ENCODE measurements around the gene KRTAP10-7.
"Not testable (repeated sequence)": the region's sequence is repeated elsewhere in the genome, so short reads cannot be mapped to it uniquely, and the experiment has no call there.

KRTAP10-7 gene

DNA sequence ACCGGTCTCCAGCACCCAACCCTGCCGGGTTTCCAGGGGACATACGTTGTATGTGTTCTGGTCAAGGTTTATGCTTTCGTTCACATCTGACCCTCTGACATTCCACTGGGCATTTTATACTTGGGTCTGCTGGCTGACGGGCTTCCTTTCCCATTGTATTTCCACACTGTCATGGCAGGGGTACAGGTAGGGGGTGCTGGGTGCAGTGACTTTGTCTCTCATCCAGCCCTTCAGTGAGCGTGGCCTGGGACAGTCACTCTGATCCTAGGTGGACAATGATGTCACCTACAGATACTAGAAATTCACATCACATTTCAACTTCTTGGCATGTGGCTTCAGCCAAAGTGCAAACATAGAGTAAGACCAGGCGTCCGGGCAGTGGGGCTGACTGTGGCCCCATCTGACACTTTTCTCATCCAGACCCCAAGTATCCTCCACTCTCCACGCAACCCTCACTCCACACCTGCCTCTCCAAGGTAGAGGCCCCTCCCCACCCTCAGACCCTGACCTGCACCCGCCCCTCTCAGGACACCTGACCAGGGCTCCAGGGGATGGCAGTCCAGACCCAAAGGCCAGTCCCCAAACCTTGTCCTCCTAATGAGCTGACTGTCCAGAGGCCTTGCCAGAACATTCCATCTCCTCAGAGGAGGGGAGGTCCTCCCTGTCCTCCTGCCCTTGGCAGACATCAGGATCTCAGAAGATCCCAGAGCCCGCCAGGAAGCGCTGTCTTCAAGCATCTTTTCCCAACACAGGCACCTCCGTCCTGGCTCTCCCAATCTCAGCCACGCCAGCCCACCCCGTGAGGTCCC is 36.0 kb downstream of the KRTAP10-7 start:
- DNase-seq (ENCODE audit: low read depth): no peak

DNA sequence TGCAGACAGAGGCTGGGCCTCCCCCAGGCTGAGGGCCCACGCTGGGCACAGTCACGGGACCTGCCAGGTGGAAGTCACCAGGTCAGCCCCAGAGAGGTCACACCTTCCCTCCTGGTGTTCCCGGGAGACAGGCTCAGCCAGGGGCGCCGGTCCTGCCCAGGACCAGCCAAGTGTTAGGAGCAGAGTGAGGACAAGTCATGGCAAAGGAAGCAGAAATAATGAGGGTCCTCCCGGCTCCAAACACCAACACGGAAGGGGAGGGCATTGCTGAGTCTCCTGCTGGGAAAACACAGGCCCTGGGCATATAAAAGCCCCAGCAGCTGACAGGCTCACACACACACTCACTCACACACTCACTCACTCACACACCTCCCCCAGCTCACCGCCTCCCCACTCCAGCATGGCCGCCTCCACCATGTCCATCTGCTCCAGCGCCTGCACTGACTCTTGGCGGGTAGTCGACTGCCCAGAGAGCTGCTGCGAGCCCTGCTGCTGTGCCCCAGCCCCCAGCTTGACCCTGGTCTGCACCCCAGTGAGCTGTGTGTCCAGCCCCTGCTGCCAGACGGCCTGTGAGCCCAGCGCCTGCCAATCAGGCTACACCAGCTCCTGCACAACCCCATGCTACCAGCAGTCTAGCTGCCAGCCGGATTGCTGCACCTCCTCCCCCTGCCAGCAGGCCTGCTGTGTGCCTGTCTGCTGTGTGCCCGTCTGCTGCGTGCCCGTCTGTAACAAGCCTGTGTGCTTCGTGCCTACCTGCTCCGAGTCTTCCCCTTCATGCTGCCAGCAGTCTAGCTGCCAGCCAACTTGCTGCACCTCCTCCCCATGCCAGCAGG is 36.8 kb downstream of the KRTAP10-7 start, which contains the start of gene KRTAP10-10:
Gene KRTAP10-10, plus strand, starts transcription at position 339 of the 833 bp plus-strand sequence. Its CDS starts 62 bp downstream, at position 401.
- DNase-seq (ENCODE audit: low read depth): no peak

DNA sequence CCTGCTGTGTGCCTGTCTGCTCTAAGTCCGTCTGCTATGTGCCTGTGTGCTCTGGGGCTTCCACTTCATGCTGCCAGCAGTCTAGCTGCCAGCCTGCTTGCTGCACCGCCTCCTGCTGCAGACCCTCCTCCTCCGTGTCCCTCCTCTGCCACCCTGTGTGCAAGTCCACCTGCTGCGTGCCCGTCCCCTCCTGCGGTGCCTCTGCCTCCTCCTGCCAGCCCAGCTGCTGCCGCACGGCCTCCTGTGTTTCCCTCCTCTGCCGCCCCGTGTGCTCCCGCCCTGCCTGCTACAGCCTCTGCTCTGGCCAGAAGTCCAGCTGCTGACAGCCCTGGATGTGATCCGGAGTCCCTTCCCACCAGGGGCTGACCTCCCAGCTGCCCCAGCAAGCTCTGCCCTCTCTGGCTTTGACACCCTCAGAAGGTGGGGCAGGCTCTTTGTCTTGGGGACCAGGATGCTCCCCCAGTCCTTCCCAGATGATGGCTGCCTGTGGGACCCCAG is 37.5 kb downstream of the KRTAP10-7 start:
- not testable (repeated sequence) for DNase-seq (ENCODE audit: low read depth)

DNA sequence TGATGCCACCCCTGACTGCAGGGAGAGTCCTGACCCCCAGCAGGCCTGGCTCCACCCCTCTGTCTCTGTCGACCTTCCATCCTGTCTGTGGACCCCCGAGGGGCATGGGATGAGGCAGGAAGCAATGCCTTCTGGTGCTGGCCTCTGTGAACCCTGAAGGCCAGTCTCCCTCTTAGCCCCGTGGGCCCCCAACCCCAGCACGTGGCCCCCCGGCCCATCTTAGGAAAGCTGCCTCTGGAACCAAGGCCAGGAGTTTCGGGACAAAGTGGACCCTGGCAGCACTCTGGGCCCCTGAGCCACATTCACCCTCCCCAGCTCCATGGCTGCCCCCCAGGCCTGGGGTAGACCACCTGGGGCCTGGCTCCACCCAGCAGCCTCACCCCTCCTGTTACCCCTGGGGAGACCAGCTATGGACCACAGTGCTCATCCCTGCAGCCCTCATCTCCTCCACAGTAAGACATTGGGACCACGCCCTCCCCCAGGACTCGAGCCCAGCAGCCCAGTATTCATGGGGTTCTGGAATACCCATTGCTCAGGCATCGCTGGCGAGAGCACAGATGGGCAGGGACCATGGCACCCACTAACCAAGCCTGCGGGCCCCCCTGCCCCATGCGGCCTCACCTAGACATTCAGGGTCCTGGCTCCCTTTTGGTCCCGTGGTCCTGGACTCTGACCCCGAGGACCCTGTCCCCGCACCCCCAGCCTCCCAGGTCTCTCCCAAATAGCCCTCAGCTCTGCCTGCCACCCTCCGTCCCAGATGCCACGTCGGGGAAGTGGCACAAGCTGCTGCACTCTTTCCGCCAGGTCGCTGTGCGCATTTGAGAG is 38.3 kb downstream of the KRTAP10-7 start:
- not testable (repeated sequence) for DNase-seq (ENCODE audit: low read depth)

DNA sequence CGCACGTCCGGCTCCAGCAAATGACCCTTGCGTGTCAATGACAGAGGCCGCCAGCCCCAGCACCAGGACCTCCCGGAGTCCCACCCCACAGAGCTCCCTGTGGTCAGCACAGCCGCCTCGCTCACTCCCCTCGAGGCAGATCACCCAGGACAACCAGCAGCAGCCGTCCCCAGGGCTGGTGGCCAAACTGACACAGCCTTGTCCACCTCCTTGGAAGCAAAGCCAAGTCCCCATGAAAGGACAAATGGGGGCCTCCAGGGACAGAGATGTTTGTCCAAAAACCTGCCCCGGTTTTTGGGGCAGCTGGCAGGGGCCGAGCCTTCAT is 38.9 kb downstream of the KRTAP10-7 start:
- no peak for DNase-seq (ENCODE audit: low read depth)

DNA sequence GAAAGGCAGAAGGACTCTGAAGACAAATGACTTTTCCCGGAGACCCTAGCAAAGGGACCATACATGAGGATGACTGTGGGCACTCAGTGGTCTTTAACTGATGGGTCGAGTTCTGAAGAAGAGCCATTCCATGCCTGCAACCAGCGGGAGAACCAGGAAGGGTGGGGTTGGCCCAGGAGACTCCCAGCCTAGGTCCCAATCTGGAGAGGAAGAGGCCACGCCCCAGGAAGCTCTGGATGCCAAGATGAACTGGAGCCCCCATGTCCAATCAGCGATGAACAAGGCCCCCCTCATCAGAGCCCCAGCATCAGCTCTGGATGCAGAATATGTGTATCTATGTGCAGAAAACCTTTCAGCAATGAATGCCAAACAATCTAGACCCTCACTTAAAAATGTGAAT is 40.4 kb downstream of the KRTAP10-7 start:
- no peak for DNase-seq (ENCODE audit: low read depth)

DNA sequence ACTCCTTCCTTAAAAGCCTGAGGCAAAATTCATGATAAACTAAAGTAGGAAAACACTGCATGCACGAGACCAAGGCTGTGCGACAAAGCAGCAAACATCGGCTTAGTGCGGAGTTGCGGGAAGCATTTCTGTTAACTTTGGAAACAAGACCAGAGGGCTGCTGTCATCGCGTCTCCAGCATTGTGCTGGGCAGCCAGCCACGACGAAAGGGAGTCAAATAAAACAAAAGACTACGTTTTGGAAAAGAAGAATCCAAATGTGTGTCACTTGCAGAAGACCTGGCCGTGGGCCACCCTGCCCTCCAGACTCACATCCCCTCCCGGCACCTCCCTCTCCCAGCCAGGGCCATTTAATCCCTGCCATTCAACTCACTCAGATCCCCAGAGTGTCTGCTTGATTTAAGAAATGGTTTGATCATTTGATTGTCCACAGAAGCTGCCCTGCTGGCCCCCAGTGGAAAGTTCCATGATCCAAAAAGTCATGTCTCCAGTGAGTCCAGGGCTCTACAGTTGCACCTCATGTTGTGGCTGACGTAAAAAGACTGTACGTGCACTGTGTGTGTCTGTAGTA is 43.4 kb downstream of the KRTAP10-7 start:
- no peak for DNase-seq (ENCODE audit: low read depth)

DNA sequence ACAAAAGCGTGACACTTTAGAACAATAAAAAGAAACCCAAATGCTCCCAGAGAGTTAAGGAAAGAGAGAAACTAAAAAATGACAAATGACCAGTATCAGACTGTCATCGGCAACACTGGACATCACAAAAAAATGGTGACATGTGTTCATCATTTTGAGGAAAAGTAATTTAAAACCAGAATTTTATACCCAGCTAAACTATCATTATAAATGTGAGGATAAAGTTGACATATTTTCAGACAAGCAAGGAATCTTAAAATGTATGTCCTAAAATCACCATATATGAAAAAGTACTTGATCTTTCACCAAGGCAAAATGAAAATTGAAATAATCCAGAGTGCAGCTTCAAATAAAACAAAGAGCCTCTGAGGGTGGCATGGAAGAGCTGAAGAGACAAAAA is 44.5 kb downstream of the KRTAP10-7 start:
- DNase-seq (ENCODE audit: low read depth): no peak

DNA sequence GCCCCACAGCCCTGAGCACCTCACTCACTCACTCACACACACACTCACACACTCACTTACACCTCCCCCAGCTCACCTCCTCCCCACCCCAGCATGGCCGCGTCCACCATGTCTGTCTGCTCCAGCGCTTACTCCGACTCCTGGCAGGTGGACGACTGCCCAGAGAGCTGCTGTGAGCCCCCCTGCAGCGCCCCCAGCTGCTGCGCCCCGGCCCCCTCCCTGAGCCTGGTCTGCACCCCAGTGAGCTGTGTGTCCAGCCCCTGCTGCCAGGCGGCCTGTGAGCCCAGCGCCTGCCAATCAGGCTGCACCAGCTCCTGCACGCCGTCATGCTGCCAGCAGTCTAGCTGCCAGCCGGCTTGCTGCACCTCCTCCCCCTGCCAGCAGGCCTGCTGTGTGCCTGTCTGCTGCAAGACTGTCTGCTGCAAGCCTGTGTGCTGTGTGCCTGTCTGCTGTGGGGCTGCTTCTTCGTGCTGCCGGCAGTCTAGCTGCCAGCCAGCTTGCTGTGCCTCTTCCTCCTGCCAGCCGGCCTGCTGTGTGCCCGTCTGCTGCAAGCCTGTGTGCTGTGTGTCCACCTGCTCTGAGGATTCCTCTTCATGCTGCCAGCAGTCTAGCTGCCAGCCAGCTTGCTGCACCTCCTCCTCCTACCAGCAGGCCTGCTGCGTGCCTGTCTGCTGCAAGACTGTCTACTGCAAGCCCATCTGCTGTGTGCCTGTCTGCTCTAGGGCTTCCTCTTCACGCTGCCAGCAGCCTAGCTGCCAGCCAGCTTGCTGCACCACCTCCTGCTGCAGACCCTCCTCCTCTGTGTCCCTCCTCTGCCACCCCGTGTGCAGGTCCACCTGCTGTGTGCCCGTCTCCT is 46.2 kb downstream of the KRTAP10-7 start, which contains the start of gene KRTAP10-11:
Gene KRTAP10-11, plus strand, starts transcription at position 49 of the 856 bp plus-strand sequence. Its CDS starts 45 bp downstream, at position 94.
- not testable (repeated sequence) for DNase-seq (ENCODE audit: low read depth)

DNA sequence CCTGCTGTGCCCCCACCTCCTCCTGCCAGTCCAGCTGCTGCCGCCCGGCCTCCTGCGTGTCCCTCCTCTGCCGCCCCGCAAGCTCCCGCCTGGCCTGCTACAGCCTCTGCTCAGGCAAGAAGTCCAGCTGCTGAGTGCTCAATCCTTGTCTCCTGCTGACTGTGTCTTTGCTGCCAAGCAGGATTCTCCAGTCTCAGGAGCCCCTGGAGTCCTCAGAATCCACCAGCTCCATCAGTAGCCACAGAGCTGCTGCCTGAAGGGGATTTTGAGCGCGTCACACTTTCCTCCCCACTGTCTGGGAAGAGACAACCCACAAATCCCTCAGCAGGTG is 46.8 kb downstream of the KRTAP10-7 start:
- DNase-seq (ENCODE audit: low read depth): no peak

DNA sequence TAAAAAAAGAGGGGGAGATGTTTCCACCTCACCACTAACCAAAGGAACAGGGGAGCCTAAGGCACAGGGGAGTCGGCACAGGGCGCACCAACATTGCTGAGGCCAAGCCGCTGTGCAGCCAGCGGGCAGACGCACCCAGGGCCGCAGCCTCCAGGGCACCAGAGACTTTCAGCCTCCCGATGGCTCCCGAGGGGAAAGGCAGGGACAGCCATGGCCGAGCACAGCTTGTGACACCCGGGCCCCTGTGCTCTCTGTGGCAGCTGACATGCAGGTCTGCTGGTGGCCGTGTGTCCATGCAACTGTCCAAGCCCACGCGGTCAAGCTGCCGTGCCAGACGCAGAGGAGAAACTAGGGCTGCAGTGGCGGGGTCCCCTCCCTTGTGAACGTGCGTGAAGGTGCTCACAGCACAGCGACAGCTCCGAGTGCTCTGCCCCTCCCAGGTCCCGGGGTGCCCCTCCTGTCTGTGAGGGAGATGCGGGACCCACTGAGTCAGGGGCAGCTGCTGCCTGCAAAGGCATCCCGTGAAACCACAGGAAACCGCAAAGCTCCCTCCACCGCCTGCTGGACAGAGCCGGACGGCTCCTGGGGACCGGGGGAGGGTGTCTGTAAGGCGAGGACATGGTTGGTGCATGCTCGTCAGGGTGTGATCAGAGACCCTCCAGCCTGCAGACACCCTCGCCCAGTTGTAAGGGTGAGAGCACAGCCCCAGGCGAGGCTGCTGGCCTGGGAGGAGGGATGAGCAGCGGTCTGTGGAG is 48.3 kb downstream of the KRTAP10-7 start:
- no peak for DNase-seq (ENCODE audit: low read depth)

DNA sequence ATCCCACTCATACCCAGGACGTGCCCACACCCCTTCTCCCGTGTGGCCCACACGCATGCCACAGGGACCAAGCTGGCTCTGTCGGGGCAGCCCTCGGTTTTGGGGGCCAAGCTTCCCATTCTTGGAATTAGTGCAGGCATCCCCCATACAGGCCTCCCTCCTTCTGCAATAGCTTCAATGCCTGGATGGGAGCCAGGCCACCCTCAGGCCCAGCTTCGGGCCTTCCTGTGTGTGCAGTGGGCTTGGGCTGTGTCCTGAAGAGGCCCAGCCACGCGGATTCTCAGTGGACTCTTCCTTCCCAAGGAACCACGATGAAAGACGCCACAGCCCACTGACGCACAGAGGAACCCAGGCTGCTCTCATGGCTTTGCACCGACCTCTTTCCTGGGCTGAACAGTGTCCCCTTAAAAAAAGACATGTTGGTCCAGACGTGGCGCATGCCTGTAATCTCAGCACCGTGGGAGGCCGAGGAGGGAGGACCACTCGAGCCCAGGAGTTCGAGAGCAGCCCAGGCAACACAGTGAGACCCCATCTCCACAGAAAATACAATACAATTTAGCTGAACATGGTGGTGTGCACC is 49.2 kb downstream of the KRTAP10-7 start:
- no peak for DNase-seq (ENCODE audit: low read depth)

DNA sequence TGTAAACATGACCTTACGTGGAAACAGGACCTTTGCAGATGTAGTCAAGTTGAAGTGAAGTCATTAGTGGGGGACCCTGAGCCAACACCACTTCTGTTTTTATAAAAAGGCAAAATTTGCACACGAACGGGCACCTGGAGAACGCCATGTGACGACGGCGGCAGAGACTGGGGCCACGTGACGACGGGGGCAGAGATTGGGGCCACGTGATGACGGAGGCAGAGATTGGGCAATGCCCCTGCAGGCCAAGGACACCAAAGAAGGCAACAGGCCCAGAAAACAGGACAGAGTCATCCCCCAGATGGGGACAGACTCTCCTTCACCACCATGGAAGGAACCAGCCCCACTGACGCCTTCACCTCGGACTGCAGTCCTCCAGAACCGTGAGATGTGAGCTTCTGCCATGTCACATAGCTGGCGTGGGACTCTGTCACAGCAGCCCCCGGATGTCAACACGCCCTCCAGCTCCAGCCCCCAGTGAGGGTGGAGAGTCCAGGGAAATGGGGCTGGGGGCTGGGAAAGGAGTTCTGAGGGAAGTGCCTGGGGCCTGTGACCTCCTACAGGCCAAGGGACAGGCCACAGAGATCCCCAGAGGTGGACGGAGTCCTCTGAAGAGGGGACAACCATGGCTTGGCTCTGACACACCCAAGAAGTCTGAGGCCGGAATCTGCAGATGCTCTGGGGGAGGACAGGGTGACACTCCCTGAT is 50.0 kb downstream of the KRTAP10-7 start:
- DNase-seq (ENCODE audit: low read depth): no peak

DNA sequence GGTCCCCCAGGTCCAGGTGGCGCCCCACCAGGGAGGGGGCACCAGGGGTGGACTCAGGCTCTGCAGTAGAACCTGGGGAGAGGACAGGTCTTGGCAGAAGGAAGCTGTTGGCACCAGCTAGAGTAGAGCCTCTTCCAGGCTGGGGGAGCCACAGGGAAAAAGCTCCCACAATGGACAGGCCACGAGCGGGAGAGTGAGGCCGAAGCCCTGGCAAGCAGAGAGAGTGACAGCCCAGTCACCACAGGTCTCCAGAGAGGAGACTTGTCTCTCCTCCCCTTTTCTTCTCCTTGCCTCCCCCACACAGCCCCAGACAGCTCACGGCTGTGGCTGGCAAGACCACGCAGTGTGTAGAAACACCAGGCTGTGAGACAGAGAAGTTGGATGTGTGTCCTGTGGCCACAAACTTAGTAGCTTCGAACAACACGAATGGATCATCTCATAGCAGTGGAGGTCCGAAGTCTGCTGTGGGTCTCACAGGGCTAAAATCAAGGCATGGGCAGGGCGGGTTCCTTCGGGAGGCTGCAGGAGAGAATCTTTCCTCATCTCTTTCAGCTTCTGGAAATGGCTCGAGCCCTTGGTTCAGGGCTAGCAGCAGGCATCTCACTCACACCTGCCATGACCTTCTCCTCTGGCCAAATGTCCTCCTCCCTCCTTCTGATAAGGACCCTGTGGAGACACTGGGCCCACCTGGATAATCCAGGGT is 50.7 kb downstream of the KRTAP10-7 start:
- no peak for DNase-seq (ENCODE audit: low read depth)
